Measurements from ENCODE around the gene MRGPRG.
"Not testable (repeated sequence)": the region's sequence is repeated elsewhere in the genome, so short reads cannot be mapped to it uniquely, and the experiment has no call there.

GRCh38 chr11:3257509-3257908 is 38.9 kb upstream of the MRGPRG start:
- not testable (repeated sequence) for TF ChIP-seq EZH2 (IDR thresholded peaks at IDR 0.05); POLR2AphosphoS5 (IDR thresholded peaks at IDR 0.05; ENCODE audit: borderline replicate concordance, low read depth, low read length); FOXP2 (optimal IDR thresholded peaks at IDR 0.05; ENCODE audit: control extremely low read depth, extremely low read length, insufficient read depth)

Measured in SK-N-MC (cell line).